ENCODE results near the gene FHOD3. TPM values are rescaled to one million over a fixed set of nuclear protein-coding genes. Genes with fewer than 3 reads are reported as not detected.
"Not testable (repeated sequence)": the region's sequence is repeated elsewhere in the genome, so short reads cannot be mapped to it uniquely, and the experiment has no call there.

The FHOD3 gene
- total RNA-seq, 2 experiments from 2014 or later: not detected

DNA sequence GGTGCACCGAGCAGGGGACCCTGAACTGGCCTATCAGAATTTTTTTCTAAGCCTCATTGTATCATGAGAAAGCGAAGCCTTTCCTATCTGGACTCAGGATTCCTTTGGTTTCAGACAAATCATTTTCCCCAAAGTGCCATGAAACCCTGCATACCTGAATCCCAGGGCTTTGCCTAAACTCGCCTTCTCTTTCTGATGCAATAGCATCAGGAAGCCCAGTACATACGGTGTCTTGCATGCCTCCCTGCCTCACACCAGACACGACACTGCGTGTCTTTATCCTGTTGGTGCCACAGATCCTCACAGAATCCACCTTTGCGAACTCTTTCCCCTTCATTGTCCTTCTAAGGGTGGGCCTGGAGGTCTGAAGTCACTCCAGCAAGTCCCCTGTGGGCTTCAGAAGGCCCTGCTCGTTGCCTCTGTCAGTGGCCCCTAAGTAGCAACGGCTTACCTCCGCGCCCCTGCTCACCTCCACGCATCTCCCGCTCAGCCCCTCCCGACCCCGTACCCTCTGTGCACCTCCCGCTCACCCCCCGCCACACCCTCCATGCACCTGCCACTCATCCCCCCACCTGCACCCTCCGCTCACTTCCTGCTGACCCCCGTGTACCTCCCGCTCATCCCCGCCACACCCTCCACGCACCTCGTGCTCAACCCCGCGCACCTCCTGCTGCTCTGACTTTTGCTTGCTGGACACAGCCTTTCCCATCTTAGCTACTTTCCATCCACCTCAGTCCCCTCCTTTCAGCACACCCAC, 447.9 kb downstream of the FHOD3 start:
- DNase-seq: no peak
- H3K27ac Mint-ChIP-seq: no peak overlapping the region
- H3K9me3 Mint-ChIP-seq: no peaks in the 10 kb centered on the region
- peaks cover 15% of the 10 kb centered on the region for H3K27me3 Mint-ChIP-seq
- no peaks in the 10 kb centered on the region for H3K36me3 Mint-ChIP-seq
- no peaks in the 10 kb centered on the region for H3K4me1 Mint-ChIP-seq
- no peak overlapping the region for H3K4me3 Mint-ChIP-seq

DNA sequence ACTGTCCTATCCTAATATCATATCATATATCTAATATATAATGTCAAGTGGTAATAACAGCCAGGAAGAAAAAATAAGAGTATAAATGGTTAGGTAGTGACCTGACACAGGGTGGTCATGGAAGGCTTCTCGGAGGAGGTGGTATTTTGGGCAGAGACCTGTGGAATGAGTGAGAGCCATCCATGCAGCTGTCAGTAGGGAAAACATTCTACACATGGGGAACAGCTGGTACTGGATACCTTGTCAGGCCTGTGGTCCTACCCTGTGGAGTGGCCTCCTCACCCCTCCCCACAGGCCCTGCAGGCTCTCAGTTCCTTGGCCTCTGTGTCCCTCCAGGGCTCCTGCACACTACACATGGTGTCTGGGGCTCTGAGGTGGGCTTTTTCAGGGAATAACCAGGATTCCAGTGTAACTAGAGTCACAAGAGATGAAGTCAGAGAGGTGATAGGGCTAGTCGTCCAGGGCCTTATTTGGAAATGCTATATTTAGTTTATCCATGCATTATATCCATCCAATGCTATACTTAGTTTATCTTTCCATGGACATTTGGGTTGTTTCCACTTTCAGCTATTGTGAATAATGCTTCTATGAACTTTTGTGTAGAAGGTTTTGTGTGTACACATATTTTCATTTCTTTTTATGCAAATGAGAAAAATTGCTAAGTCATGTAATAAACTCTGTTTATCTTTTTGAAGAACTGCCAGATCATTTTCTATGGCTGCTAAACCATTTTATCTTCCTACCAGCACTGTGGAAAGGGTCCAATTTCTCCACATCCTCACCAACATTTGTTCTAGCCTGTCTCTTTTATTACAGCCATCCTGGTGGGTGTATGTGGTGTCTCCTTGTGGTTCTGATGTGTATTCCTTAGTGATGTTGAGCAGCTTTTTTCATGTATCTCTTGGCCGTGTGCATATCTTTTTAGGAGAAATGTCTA, 455.7 kb downstream of the FHOD3 start:
- H3K36me3 Mint-ChIP-seq: no peaks in the 10 kb centered on the region
- DNase-seq: no peak
- H3K4me3 Mint-ChIP-seq: no peak overlapping the region
- no peaks in the 10 kb centered on the region for H3K4me1 Mint-ChIP-seq
- H3K9me3 Mint-ChIP-seq: no peaks in the 10 kb centered on the region
- H3K27me3 Mint-ChIP-seq: peaks cover 17% of the 10 kb centered on the region
- H3K27ac Mint-ChIP-seq: no peak overlapping the region

DNA sequence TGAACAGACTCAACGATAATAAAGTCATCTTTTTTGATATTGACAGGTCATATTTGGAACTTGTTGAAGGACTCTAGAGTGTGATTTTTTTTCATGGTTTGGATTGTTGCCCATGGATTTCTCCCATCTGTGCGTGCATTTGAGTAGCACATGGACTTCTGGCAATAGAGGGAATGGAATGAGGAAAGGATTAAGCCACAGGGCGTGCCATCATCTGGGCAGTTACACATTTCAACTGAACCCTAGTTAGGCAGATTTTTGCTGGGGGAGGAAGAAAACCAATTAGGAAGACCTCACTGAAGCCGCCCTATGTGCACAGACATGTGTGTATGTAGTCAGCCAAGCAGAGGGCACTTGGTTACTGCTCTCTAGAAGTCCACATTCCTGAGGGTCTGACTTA, 458.7 kb downstream of the FHOD3 start:
- Mint-ChIP-seq H3K4me1 (no peaks in the 10 kb centered on the region), H3K4me3 (no peak overlapping the region), H3K9me3 (no peaks in the 10 kb centered on the region), H3K36me3 (no peaks in the 10 kb centered on the region), H3K27ac (no peak overlapping the region), H3K27me3 (peaks cover 10% of the 10 kb centered on the region)
- no peak for DNase-seq

- Mint-ChIP-seq H3K36me3 (no peaks in the 10 kb centered on the region), H3K4me1 (no peaks in the 10 kb centered on the region), H3K9me3 (no peaks in the 10 kb centered on the region), H3K27me3 (peaks cover 10% of the 10 kb centered on the region), H3K27ac (no peak overlapping the region), H3K4me3 (no peak overlapping the region)
- no peak for DNase-seq
Observed at GRCh38 chr18:36757081-36757480, 459.6 kb downstream of the FHOD3 start.

DNA sequence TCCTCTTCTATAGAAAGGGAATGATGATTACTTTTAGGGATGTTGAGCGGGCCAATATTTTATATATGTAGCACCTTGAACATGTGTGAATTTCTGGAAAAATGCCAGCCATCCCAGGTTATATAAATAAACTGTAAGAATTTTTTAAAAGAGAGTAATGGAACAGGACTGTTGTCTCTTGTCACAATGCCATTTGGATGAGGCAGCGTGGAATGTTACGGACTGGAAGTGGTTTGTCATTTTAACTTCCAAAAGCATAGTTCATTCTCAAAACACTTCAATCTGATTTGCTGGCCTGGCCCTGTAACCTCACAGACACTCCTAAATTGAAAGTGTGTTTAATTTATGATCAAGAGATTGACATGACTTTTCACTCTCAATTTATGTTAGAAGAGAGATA, 460.5 kb downstream of the FHOD3 start:
- H3K36me3 Mint-ChIP-seq: no peaks in the 10 kb centered on the region
- H3K4me3 Mint-ChIP-seq: no peak overlapping the region
- no peaks in the 10 kb centered on the region for H3K4me1 Mint-ChIP-seq
- DNase-seq: no peak
- peaks cover 10% of the 10 kb centered on the region for H3K27me3 Mint-ChIP-seq
- H3K9me3 Mint-ChIP-seq: no peaks in the 10 kb centered on the region
- no peak overlapping the region for H3K27ac Mint-ChIP-seq

DNA sequence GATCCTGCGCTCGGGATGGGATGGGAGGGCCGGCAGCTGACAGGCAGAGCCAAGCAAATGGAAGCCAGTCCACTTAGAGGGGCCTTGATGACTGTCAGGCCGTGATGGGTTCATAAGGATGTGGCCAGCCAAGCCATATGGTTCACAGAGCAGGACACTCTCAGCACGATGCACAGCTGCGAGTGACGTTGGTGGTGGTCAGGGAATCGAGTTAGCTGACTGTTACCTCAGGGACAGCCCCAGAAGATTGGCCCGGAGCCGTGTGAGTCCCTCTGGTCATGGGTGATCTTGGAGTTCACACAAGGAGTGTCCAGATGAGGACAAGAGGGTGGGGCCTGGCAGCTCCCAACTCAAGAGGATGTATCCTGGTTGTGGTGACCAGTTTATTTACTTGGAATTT, 461.1 kb downstream of the FHOD3 start:
- peaks cover 3% of the 10 kb centered on the region for H3K27me3 Mint-ChIP-seq
- H3K4me3 Mint-ChIP-seq: no peak overlapping the region
- H3K36me3 Mint-ChIP-seq: no peaks in the 10 kb centered on the region
- no peak overlapping the region for H3K27ac Mint-ChIP-seq
- H3K4me1 Mint-ChIP-seq: no peaks in the 10 kb centered on the region
- no peak for DNase-seq
- no peaks in the 10 kb centered on the region for H3K9me3 Mint-ChIP-seq

GRCh38 chr18:36759167-36759776, 461.8 kb downstream of the FHOD3 start:
- no peaks in the 10 kb centered on the region for H3K36me3 Mint-ChIP-seq
- no peak for DNase-seq
- H3K4me1 Mint-ChIP-seq: no peaks in the 10 kb centered on the region
- no peak overlapping the region for H3K27ac Mint-ChIP-seq
- no peak overlapping the region for H3K4me3 Mint-ChIP-seq
- H3K27me3 Mint-ChIP-seq: peaks cover 2% of the 10 kb centered on the region
- no peaks in the 10 kb centered on the region for H3K9me3 Mint-ChIP-seq

GRCh38 chr18:36760598-36760997, 463.1 kb downstream of the FHOD3 start:
- Mint-ChIP-seq H3K27ac (no peak overlapping the region), H3K4me1 (no peaks in the 10 kb centered on the region), H3K36me3 (no peaks in the 10 kb centered on the region), H3K27me3 (peaks cover 2% of the 10 kb centered on the region), H3K4me3 (no peak overlapping the region), H3K9me3 (no peaks in the 10 kb centered on the region)
- no peak for DNase-seq

DNA sequence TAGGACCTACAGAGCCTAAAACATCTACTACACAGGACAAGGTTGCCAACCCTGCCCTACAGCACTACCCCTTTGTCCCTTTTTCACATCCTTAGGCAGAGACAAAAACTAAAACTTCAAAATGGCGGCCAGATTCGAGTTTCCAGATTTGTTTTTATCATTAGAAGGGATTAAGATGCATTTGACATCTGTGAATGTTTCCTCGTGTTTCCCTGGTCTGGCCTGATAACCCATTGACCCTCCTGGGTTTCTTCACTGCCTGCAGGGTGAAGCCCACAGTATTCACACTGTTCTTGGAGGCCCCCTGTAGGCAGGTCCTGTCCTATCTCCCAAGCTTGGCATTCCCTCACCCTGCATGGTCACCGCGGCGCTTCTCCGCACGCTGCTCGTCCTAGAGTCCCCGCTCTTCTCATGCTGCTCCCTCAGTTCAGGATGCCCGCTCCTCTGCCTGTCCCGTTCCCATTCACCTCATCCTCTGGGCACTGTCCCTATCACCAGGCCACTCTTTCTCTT, 463.7 kb downstream of the FHOD3 start:
- Mint-ChIP-seq H3K4me3 (no peak overlapping the region), H3K27me3 (peaks cover 2% of the 10 kb centered on the region), H3K27ac (no peak overlapping the region), H3K4me1 (no peaks in the 10 kb centered on the region), H3K36me3 (no peaks in the 10 kb centered on the region), H3K9me3 (no peaks in the 10 kb centered on the region)
- DNase-seq: no peak

- DNase-seq: no peak
- Mint-ChIP-seq H3K36me3 (no peaks in the 10 kb centered on the region), H3K27me3 (peaks cover 2% of the 10 kb centered on the region), H3K4me1 (no peaks in the 10 kb centered on the region), H3K4me3 (no peak overlapping the region), H3K9me3 (no peaks in the 10 kb centered on the region), H3K27ac (no peak overlapping the region)
Observed at GRCh38 chr18:36762074-36762473, 464.6 kb downstream of the FHOD3 start.

- not testable (repeated sequence) for H3K4me3 Mint-ChIP-seq
Observed at GRCh38 chr18:36762965-36763364, 465.5 kb downstream of the FHOD3 start.

GRCh38 chr18:36766836-36767235, 469.3 kb downstream of the FHOD3 start:
- Mint-ChIP-seq H3K27me3 (peaks cover 6% of the 10 kb centered on the region), H3K36me3 (peaks cover 1% of the 10 kb centered on the region), H3K27ac (no peak overlapping the region), H3K9me3 (no peaks in the 10 kb centered on the region), H3K4me3 (no peak overlapping the region), H3K4me1 (no peaks in the 10 kb centered on the region)
- DNase-seq: no peak

More at GRCh38 chr18:36762965-36763364, 465.5 kb downstream of the FHOD3 start:
- not testable (repeated sequence) for H3K9me3 Mint-ChIP-seq, DNase-seq, H3K27ac Mint-ChIP-seq, H3K36me3 Mint-ChIP-seq, H3K27me3 Mint-ChIP-seq, H3K4me1 Mint-ChIP-seq

GRCh38 chr18:36769172-36769571, 471.7 kb downstream of the FHOD3 start:
- H3K9me3 Mint-ChIP-seq: no peaks in the 10 kb centered on the region
- H3K36me3 Mint-ChIP-seq: peaks cover 1% of the 10 kb centered on the region
- peaks cover 6% of the 10 kb centered on the region for H3K27me3 Mint-ChIP-seq
- no peak overlapping the region for H3K4me3 Mint-ChIP-seq
- H3K27ac Mint-ChIP-seq: no peak overlapping the region
- DNase-seq: no peak
- H3K4me1 Mint-ChIP-seq: no peaks in the 10 kb centered on the region

DNA sequence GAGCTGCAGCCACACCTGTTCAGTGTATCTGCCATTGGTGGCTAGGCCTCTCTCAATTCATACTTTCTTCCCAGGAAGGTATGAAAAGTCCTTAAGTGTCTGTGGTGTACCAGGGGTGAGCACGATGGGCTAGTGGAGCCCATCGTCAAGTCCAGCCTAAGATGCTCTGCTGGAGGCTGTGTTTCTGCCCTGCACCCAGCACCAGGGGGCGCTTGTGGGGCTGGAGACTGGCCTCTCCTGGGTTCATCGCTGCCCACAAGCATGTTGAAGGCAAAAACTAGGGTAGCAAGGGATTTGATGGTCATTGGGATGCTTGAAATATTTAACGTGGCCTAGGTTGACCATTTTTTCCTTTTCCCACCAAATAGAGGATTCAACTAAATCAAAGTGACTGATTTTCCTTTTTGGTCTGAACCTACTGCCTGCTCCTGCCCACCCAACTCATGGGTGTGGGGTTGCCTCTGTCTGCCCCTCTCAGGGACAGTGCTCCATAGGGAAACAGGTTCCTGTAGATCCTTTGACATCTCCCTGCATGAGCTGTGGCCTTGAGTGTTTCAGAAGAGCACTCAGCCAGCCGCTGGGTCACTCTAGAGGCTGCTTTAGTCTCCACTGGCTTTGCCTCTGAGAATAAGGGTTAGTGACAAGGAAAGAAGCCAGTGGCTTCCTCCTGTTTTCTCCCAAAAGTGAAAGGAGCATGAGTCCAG, 472.2 kb downstream of the FHOD3 start:
- Mint-ChIP-seq H3K4me1 (no peaks in the 10 kb centered on the region), H3K27ac (no peak overlapping the region), H3K9me3 (no peaks in the 10 kb centered on the region), H3K36me3 (peaks cover 1% of the 10 kb centered on the region), H3K27me3 (peaks cover 6% of the 10 kb centered on the region), H3K4me3 (no peak overlapping the region)
- DNase-seq: no peak
